Keratinocyte (primary cell): ENCODE measurements around the gene RAB30. TPM values are rescaled to one million over a fixed set of nuclear protein-coding genes. Genes with fewer than 3 reads are reported as not detected.

Source experiments
- DNase-seq: peaks from one replicate; pipeline ENCODE4 v3.0.0-alpha.2; 2011; ENCODE audit warnings: low read depth, missing footprints, low spot score
- FAIRE-seq: peaks from 2 replicates; lab custom pipeline; 2011; peaks lifted over from hg19 to GRCh38; lab: Jason Lieb, UNC
- H2AFZ ChIP-seq: 2 replicates; pipeline ENCODE4 v1.6.0; 2012; ENCODE audit warnings: low read length, control low read depth, inconsistent platforms; ENCODE audit not compliant: control insufficient read depth
- H3K27ac ChIP-seq: 2 replicates; pipeline ENCODE4 v1.5.1; 2011; ENCODE audit warnings: low read length; ENCODE audit not compliant: control insufficient read depth, insufficient read depth
- H3K27me3 ChIP-seq: 3 replicates; pipeline ENCODE4 v1.6.0; 2011; ENCODE audit warnings: low read length; ENCODE audit not compliant: control insufficient read depth, insufficient read depth; ENCODE audit errors: extremely low read depth
- H3K36me3 ChIP-seq, 2 experiments: 2 replicates in 1 of 2; 3 replicates in 1 of 2; pipeline ENCODE4 v1.5.1; 2011; ENCODE audit warnings: low read length in 2 of 2, mild to moderate bottlenecking in 1 of 2; ENCODE audit not compliant: control insufficient read depth in 2 of 2, insufficient read depth in 2 of 2; ENCODE audit errors: extremely low read depth in 1 of 2
- H3K4me1 ChIP-seq: 3 replicates; pipeline ENCODE4 v1.5.1; 2011; ENCODE audit warnings: low read length; ENCODE audit not compliant: control insufficient read depth, insufficient read depth; ENCODE audit errors: extremely low read depth
- H3K4me2 ChIP-seq: 3 replicates; pipeline ENCODE4 v1.6.0; 2011; ENCODE audit warnings: low read depth, low read length; ENCODE audit not compliant: control insufficient read depth, insufficient read depth; ENCODE audit errors: extremely low read depth
- H3K4me3 ChIP-seq, 3 experiments: fragments of 200-600 bp in 1 of 3; sonication (generic) in 1 of 3; 2 replicates in 2 of 3; 3 replicates in 1 of 3; pipeline ENCODE4 v1.5.1; 2011 to 2016; ENCODE audit warnings: low read length in 3 of 3, mild to moderate bottlenecking in 3 of 3, control low read depth in 2 of 3, inconsistent platforms in 1 of 3, low read depth in 1 of 3, mixed read lengths in 1 of 3, mixed run types in 1 of 3, moderate library complexity in 1 of 3; ENCODE audit not compliant: control insufficient read depth in 2 of 3, insufficient read depth in 2 of 3; ENCODE audit errors: extremely low read depth in 1 of 3
- H3K79me2 ChIP-seq: 2 replicates; pipeline ENCODE4 v1.6.0; 2012; ENCODE audit warnings: low read length; ENCODE audit not compliant: control insufficient read depth, insufficient read depth
- H3K9ac ChIP-seq: 3 replicates; pipeline ENCODE4 v1.6.0; 2011; ENCODE audit warnings: low read length; ENCODE audit not compliant: control insufficient read depth, insufficient read depth; ENCODE audit errors: extremely low read depth
- H3K9me1 ChIP-seq: 3 replicates; pipeline ENCODE4 v1.6.0; 2011; ENCODE audit warnings: low read length; ENCODE audit not compliant: control insufficient read depth, insufficient read depth; ENCODE audit errors: extremely low read depth
- H3K9me3 ChIP-seq: 2 replicates; pipeline ENCODE4 v1.5.1; 2012; ENCODE audit warnings: low read depth, low read length; ENCODE audit not compliant: control insufficient read depth
- H4K20me1 ChIP-seq: 3 replicates; pipeline ENCODE4 v1.6.0; 2011; ENCODE audit warnings: low read length; ENCODE audit not compliant: control insufficient read depth, insufficient read depth; ENCODE audit errors: extremely low read depth
- CTCF ChIP-seq, 3 experiments: IDR thresholded peaks in 1 of 3; conservative IDR thresholded peaks in 1 of 3; optimal IDR thresholded peaks in 1 of 3; 2 replicates in 2 of 3; 3 replicates in 1 of 3; pipeline versions ENCODE3 to v1.5.1; 2011; ENCODE audit warnings: low read length in 3 of 3, mild to moderate bottlenecking in 3 of 3, moderate library complexity in 2 of 3, control low read depth in 1 of 3, inconsistent platforms in 1 of 3; ENCODE audit not compliant: insufficient read depth in 2 of 3; ENCODE audit errors: extremely low read depth in 1 of 3
- EZH2 ChIP-seq: IDR thresholded peaks from one replicate; pipeline ENCODE4 v1.6.1; 2012; ENCODE audit warnings: inconsistent platforms, mild to moderate bottlenecking, low read length, moderate library complexity
- dilution Hi-C: fragments of 300-500 bp; cut with MboI; formaldehyde crosslinking; loops from one replicate; pipeline ENCODE4 v1.7.0; 2020; ENCODE audit warnings: low sequenced_read_pairs; ENCODE audit not compliant: extremely low pct_ligation_motif_present
- polyA plus RNA-seq, 5 experiments: library from polyadenylated mRNA; depleted of rRNA in 3 of 5; stranded (reverse) in 3 of 5; stranded (forward) in 1 of 5; unstranded in 1 of 5; fragments of >200 nt; gene quantifications; 1 replicate in 1 of 5; 2 replicates in 3 of 5; 3 replicates in 1 of 5; pipeline versions ENCODE4 v1.2.1 to v1.2.3, GENCODE V29; 2011 to 2012; ENCODE audit warnings: missing spikeins in 2 of 5, low read depth in 1 of 5, low replicate concordance in 1 of 5

The RAB30 gene
- polyA plus RNA-seq, 1 donor (not counting 4 experiments of a cell fraction or from before 2014, with no cell fraction given): 9.3 TPM

DNA sequence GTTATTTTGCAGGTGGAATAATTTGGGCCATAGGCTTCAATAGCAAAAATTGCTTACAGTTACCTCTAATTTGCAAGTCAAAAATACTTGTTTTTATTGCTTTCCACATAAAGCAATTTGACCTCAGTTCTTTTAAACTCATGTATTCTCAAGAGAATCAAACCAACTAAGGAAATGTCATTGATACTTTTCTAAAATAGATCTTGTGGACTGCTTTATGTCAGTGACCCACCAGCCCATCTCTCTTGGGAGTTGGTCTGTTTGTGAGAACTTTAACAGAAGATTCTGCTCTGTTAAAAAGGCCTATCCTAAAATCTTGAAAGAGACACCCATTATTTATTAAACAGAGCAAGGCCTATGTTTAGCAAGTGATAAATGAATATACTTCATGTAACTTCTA is 94.9 kb downstream of the RAB30 start:
- no peaks in the 10 kb centered on the region for H3K27me3 ChIP-seq
- H3K9me1 ChIP-seq: no peaks in the 10 kb centered on the region
- H3K36me3 ChIP-seq: peaks cover 0 to under 1% of the 10 kb centered on the region in 2 experiments
- H3K4me1 ChIP-seq: peaks cover 22% of the 10 kb centered on the region
- FAIRE-seq (no peak), DNase-seq (no peak)
- no peak overlapping the region for H3K4me2 ChIP-seq
- H3K27ac ChIP-seq: no peak overlapping the region
- H3K4me3 ChIP-seq: no peak overlapping the region
- H3K9ac ChIP-seq: no peak overlapping the region
- no peaks in the 10 kb centered on the region for H3K79me2 ChIP-seq
- no peaks in the 10 kb centered on the region for H3K9me3 ChIP-seq
- dilution Hi-C loops: no loop called here
- H2AFZ ChIP-seq: no peak overlapping the region
- H4K20me1 ChIP-seq: no peaks in the 10 kb centered on the region
- no peak for TF ChIP-seq EZH2

DNA sequence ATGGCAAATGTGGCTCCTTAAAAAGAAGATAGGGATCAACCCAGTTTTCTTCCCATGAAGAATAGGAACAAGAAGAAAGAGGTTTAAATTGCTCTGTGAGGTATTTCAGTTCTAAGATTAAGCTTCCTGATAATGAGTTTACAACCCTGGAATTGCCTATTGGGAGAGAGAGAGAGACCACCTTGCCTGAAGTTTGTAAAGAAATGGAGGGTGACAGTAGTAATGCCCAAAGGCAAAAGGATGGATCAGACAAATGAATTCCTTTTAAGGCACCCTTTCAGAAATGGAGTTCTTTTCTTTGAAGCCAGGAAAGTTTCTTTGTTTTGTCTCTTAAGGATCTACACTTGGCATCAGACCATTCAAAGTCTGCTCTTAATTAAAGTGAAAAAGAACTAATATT is 95.8 kb downstream of the RAB30 start:
- no peak overlapping the region for H3K27ac ChIP-seq
- no peaks in the 10 kb centered on the region for H3K36me3 ChIP-seq
- DNase-seq: no peak
- peak; percentile 46 for FAIRE-seq
- no peak overlapping the region for H3K4me2 ChIP-seq
- no peak overlapping the region for H3K4me3 ChIP-seq
- no peaks in the 10 kb centered on the region for H3K27me3 ChIP-seq
- no peaks in the 10 kb centered on the region for H3K9me1 ChIP-seq
- TF ChIP-seq CTCF (optimal IDR thresholded peaks at IDR 0.05 in 1 of 3, IDR thresholded peaks at IDR 0.05 in 1 of 3, conservative IDR thresholded peaks at IDR 0.05 in 1 of 3; ENCODE audit: extremely low read depth in 1 of 3, insufficient read depth in 2 of 3, low read length in 3 of 3) (no peak), EZH2 (no peak)
- peaks cover 20% of the 10 kb centered on the region for H3K4me1 ChIP-seq
- dilution Hi-C loops: no loop called here
- no peaks in the 10 kb centered on the region for H4K20me1 ChIP-seq
- no peak overlapping the region for H2AFZ ChIP-seq
- no peaks in the 10 kb centered on the region for H3K79me2 ChIP-seq
- no peak overlapping the region for H3K9ac ChIP-seq
- H3K9me3 ChIP-seq: no peaks in the 10 kb centered on the region

GRCh38 chr11:82974851-82975250 is 96.8 kb downstream of the RAB30 start:
- no peak for FAIRE-seq
- Histone ChIP-seq H3K4me3 (no peak overlapping the region), H4K20me1 (no peaks in the 10 kb centered on the region), H2AFZ (no peak overlapping the region), H3K27ac (no peak overlapping the region), H3K36me3 (no peaks in the 10 kb centered on the region), H3K4me2 (no peak overlapping the region), H3K9me3 (no peaks in the 10 kb centered on the region), H3K9ac (no peak overlapping the region), H3K79me2 (no peaks in the 10 kb centered on the region), H3K9me1 (no peaks in the 10 kb centered on the region), H3K27me3 (no peaks in the 10 kb centered on the region), H3K4me1 (peaks cover 11% of the 10 kb centered on the region)
- TF ChIP-seq EZH2 (no peak), CTCF (optimal IDR thresholded peaks at IDR 0.05 in 1 of 3, IDR thresholded peaks at IDR 0.05 in 1 of 3, conservative IDR thresholded peaks at IDR 0.05 in 1 of 3; ENCODE audit: extremely low read depth in 1 of 3, insufficient read depth in 2 of 3, low read length in 3 of 3) (no peak)
- dilution Hi-C loops: no loop called here
- DNase-seq: no peak
